Measurements from ENCODE around the gene ZNF134.

Gene ZNF134

GRCh38 chr19:57587529-57587928 lies 26.5 kb upstream of the ZNF134 start:
- ATAC-seq = no peak
- TF ChIP-seq PPARA (CRISPR knock-in tag; IDR thresholded peaks at IDR 0.05; ENCODE audit: borderline replicate concordance) = no peak
- no peak for TF ChIP-seq ZNF565 (CRISPR knock-in tag; conservative IDR thresholded peaks at IDR 0.05; ENCODE audit: low read depth)
- no peak for TF ChIP-seq ZFP30 (CRISPR knock-in tag; IDR thresholded peaks at IDR 0.05)
- no peak for TF ChIP-seq CREB5 (CRISPR knock-in tag; IDR thresholded peaks at IDR 0.05; ENCODE audit: low read depth)

GRCh38 chr19:57599377-57599760 lies 14.7 kb upstream of the ZNF134 start:
- TF ChIP-seq OSR1 (CRISPR knock-in tag; IDR thresholded peaks at IDR 0.05) = no peak
- no peak for TF ChIP-seq ZNF565 (CRISPR knock-in tag; conservative IDR thresholded peaks at IDR 0.05; ENCODE audit: low read depth)
- TF ChIP-seq ZFP3 (CRISPR knock-in tag; IDR thresholded peaks at IDR 0.05) = no peak
- TF ChIP-seq CSDC2 (CRISPR knock-in tag; IDR thresholded peaks at IDR 0.05) = no peak
- no peak for TF ChIP-seq CSRNP3 (CRISPR knock-in tag; IDR thresholded peaks at IDR 0.05)
- TF ChIP-seq PPARA (CRISPR knock-in tag; IDR thresholded peaks at IDR 0.05; ENCODE audit: borderline replicate concordance) = no peak
- no peak for TF ChIP-seq TOX (CRISPR knock-in tag; IDR thresholded peaks at IDR 0.05; ENCODE audit: borderline replicate concordance)
- TF ChIP-seq SNAI2 (CRISPR knock-in tag; IDR thresholded peaks at IDR 0.05) = no peak
- TF ChIP-seq PATZ1 (CRISPR knock-in tag; IDR thresholded peaks at IDR 0.05; ENCODE audit: borderline replicate concordance) = no peak
- no peak for TF ChIP-seq GLIS3 (CRISPR knock-in tag; IDR thresholded peaks at IDR 0.05)
- TF ChIP-seq TSHZ2 (CRISPR knock-in tag; IDR thresholded peaks at IDR 0.05) = no peak
- no peak for TF ChIP-seq RARB (CRISPR knock-in tag; IDR thresholded peaks at IDR 0.05)
- no peak for TF ChIP-seq BACH2 (CRISPR knock-in tag; IDR thresholded peaks at IDR 0.05; ENCODE audit: borderline replicate concordance)

GRCh38 chr19:57599761-57600383 lies 14.2 kb upstream of the ZNF134 start, which contains the start of gene ZNF530:
ZNF530 (plus strand) TSS chr19:57599885; CDS start chr19:57604346, 4,461 bp downstream.
- peak; percentile 100 for ATAC-seq

More at GRCh38 chr19:57599377-57599760, 14.7 kb upstream of the ZNF134 start:
- no peak for ATAC-seq

More at GRCh38 chr19:57599761-57600383, 14.2 kb upstream of the ZNF134 start, which contains the start of gene ZNF530:
- no peak for TF ChIP-seq CSDC2 (CRISPR knock-in tag; IDR thresholded peaks at IDR 0.05)
- no peak for TF ChIP-seq OSR1 (CRISPR knock-in tag; IDR thresholded peaks at IDR 0.05)
- no peak for TF ChIP-seq ZFP30 (CRISPR knock-in tag; IDR thresholded peaks at IDR 0.05)
- TF ChIP-seq GLIS3 (CRISPR knock-in tag; IDR thresholded peaks at IDR 0.05) = no peak
- TF ChIP-seq ZNF70 (CRISPR knock-in tag; IDR thresholded peaks at IDR 0.05) = no peak
- TF ChIP-seq PATZ1 (CRISPR knock-in tag; IDR thresholded peaks at IDR 0.05; ENCODE audit: borderline replicate concordance) = no peak
- no peak for TF ChIP-seq ARNTL (CRISPR knock-in tag; IDR thresholded peaks at IDR 0.05; ENCODE audit: borderline replicate concordance, low read depth)
- TF ChIP-seq SNAI2 (CRISPR knock-in tag; IDR thresholded peaks at IDR 0.05) = no peak
- no peak for TF ChIP-seq PPARA (CRISPR knock-in tag; IDR thresholded peaks at IDR 0.05; ENCODE audit: borderline replicate concordance)
- no peak for TF ChIP-seq ZC3H10 (CRISPR knock-in tag; IDR thresholded peaks at IDR 0.05)
- no peak for TF ChIP-seq CREB5 (CRISPR knock-in tag; IDR thresholded peaks at IDR 0.05; ENCODE audit: low read depth)
- no peak for TF ChIP-seq ESRRG (CRISPR knock-in tag; IDR thresholded peaks at IDR 0.05)
- no peak for TF ChIP-seq CSRNP3 (CRISPR knock-in tag; IDR thresholded peaks at IDR 0.05)
- TF ChIP-seq POU6F1 (CRISPR knock-in tag; IDR thresholded peaks at IDR 0.05; ENCODE audit: borderline replicate concordance, low read depth) = no peak

Data from SK-N-SH treated with all-trans-retinoic acid at 6 μM for 48 hours (cell line).